ENCODE data around the gene SLC35B3. TPM values are rescaled to one million over a fixed set of nuclear protein-coding genes. Genes with fewer than 3 reads are reported as not detected.
"Not testable (repeated sequence)": the region's sequence is repeated elsewhere in the genome, so short reads cannot be mapped to it uniquely, and the experiment has no call there.

The SLC35B3 gene
- total and polyA plus RNA-seq, 2 experiments from 2014 or later: 33.9 to 52.9 TPM

GRCh38 chr6:8432614-8433013, 2.7 kb downstream of the SLC35B3 start:
- Histone ChIP-seq H3K27ac (no peak overlapping the region), H3K36me3 (ENCODE audit: low read depth) (peaks cover 21% of the 10 kb centered on the region), H3K4me3 (peak overlapping the region; percentile 99), H3K9me2 (ENCODE audit: insufficient read depth) (no peaks in the 10 kb centered on the region), H3F3A (ENCODE audit: insufficient read depth) (no peaks in the 10 kb centered on the region), H3K4me1 (ENCODE audit: insufficient read depth) (peaks cover 33% of the 10 kb centered on the region), H3K79me2 (ENCODE audit: insufficient read depth) (peaks cover 62% of the 10 kb centered on the region), H3K27me3 (replicated peaks; ENCODE audit: insufficient read depth) (no peaks in the 10 kb centered on the region), H3K4me2 (ENCODE audit: unreplicated experiment) (peak overlapping the region; percentile 91), H3K9me3 (ENCODE audit: low read depth) (no peaks in the 10 kb centered on the region), H3K9ac (peak overlapping the region; percentile 99; the same call in 1 of the 2 replicates), H2AFZ (no peak overlapping the region), H4K20me1 (ENCODE audit: insufficient read depth) (no peaks in the 10 kb centered on the region; the same call in 1 of the 2 replicates)
- 99 to 100% methylated on average over 2 of the region's 2 CpGs for WGBS, 2 experiments (ENCODE audit: low coverage in 1 of 2, low lambda C conversion rate in 2 of 2, missing lambda C conversion rate in 2 of 2)
- DNase-seq: peak; percentile 7
- in situ Hi-C loops (cut with MboI): no loop called here
- no peak for TF ChIP-seq EZH2phosphoT487 (IDR thresholded peaks at IDR 0.05; ENCODE audit: insufficient read depth, low read depth)
- no peak for TF ChIP-seq EZH2 (IDR thresholded peaks at IDR 0.05; ENCODE audit: insufficient read depth, poor library complexity, severe bottlenecking)

GRCh38 chr6:8429821-8430220, 5.5 kb downstream of the SLC35B3 start:
- in situ Hi-C loops (cut with MboI): no loop called here
- Histone ChIP-seq H3K79me2 (ENCODE audit: insufficient read depth) (peaks cover 63% of the 10 kb centered on the region), H3K27me3 (replicated peaks; ENCODE audit: insufficient read depth) (no peaks in the 10 kb centered on the region), H3K9ac (no peak overlapping the region), H4K20me1 (ENCODE audit: insufficient read depth) (no peaks in the 10 kb centered on the region; the same call in 1 of the 2 replicates), H3K36me3 (ENCODE audit: low read depth) (peaks cover 48% of the 10 kb centered on the region), H2AFZ (no peak overlapping the region), H3K4me1 (ENCODE audit: insufficient read depth) (peaks cover 26% of the 10 kb centered on the region), H3K9me3 (ENCODE audit: low read depth) (no peaks in the 10 kb centered on the region), H3K9me2 (ENCODE audit: insufficient read depth) (no peaks in the 10 kb centered on the region), H3F3A (ENCODE audit: insufficient read depth) (no peaks in the 10 kb centered on the region), H3K4me2 (ENCODE audit: unreplicated experiment) (no peak overlapping the region), H3K4me3 (no peak overlapping the region), H3K27ac (no peak overlapping the region)
- 59 to 73% methylated on average over 2 of the region's 2 CpGs for WGBS, 2 experiments (ENCODE audit: low coverage in 1 of 2, low lambda C conversion rate in 2 of 2, missing lambda C conversion rate in 2 of 2)
- TF ChIP-seq EZH2 (IDR thresholded peaks at IDR 0.05; ENCODE audit: insufficient read depth, poor library complexity, severe bottlenecking): no peak
- TF ChIP-seq EZH2phosphoT487 (IDR thresholded peaks at IDR 0.05; ENCODE audit: insufficient read depth, low read depth): no peak
- DNase-seq: no peak

- peaks cover 35% of the 10 kb centered on the region for H3K79me2 ChIP-seq (ENCODE audit: insufficient read depth)
- H3K4me3 ChIP-seq; H3K9ac ChIP-seq; H3K9me3 ChIP-seq (ENCODE audit: low read depth); H4K20me1 ChIP-seq (ENCODE audit: insufficient read depth); H3F3A ChIP-seq (ENCODE audit: insufficient read depth); DNase-seq; H3K4me1 ChIP-seq (ENCODE audit: insufficient read depth); H3K27ac ChIP-seq; H3K9me2 ChIP-seq (ENCODE audit: insufficient read depth); in situ Hi-C loops (cut with MboI); H3K4me2 ChIP-seq (ENCODE audit: unreplicated experiment); H3K27me3 ChIP-seq (replicated peaks; ENCODE audit: insufficient read depth); H2AFZ ChIP-seq: not testable (repeated sequence)
- H3K36me3 ChIP-seq (ENCODE audit: low read depth): peaks cover 69% of the 10 kb centered on the region
- 93 to 96% methylated on average over 2 of the region's 2 CpGs for WGBS, 2 experiments (ENCODE audit: low coverage in 1 of 2, low lambda C conversion rate in 2 of 2, missing lambda C conversion rate in 2 of 2)
Measured at GRCh38 chr6:8426544-8426943, 8.8 kb downstream of the SLC35B3 start.

- H3K4me1 ChIP-seq (ENCODE audit: insufficient read depth): no peaks in the 10 kb centered on the region
- WGBS, 2 experiments (ENCODE audit: low coverage in 1 of 2, low lambda C conversion rate in 2 of 2, missing lambda C conversion rate in 2 of 2): 94 to 99% methylated on average over 3 of the region's 3 CpGs
- H3K4me3 ChIP-seq: no peak overlapping the region
- H3K4me2 ChIP-seq (ENCODE audit: unreplicated experiment): no peak overlapping the region
- H3K27ac ChIP-seq: no peak overlapping the region
- DNase-seq: no peak
- in situ Hi-C loops (cut with MboI): no loop called here
- TF ChIP-seq EZH2 (IDR thresholded peaks at IDR 0.05; ENCODE audit: insufficient read depth, poor library complexity, severe bottlenecking) (no peak), EZH2phosphoT487 (IDR thresholded peaks at IDR 0.05; ENCODE audit: insufficient read depth, low read depth) (no peak)
- no peaks in the 10 kb centered on the region for H3K27me3 ChIP-seq (replicated peaks; ENCODE audit: insufficient read depth)
- no peaks in the 10 kb centered on the region for H3F3A ChIP-seq (ENCODE audit: insufficient read depth)
- no peaks in the 10 kb centered on the region for H3K9me2 ChIP-seq (ENCODE audit: insufficient read depth)
- H2AFZ ChIP-seq: no peak overlapping the region
- no peak overlapping the region for H3K9ac ChIP-seq
- no peaks in the 10 kb centered on the region for H3K9me3 ChIP-seq (ENCODE audit: low read depth)
- no peaks in the 10 kb centered on the region for H4K20me1 ChIP-seq (ENCODE audit: insufficient read depth)
- peaks cover 4% of the 10 kb centered on the region; the same call in 1 of the 2 replicates for H3K79me2 ChIP-seq (ENCODE audit: insufficient read depth)
- peaks cover 66% of the 10 kb centered on the region for H3K36me3 ChIP-seq (ENCODE audit: low read depth)
Measured at GRCh38 chr6:8420031-8420588, 15.2 kb downstream of the SLC35B3 start.

GRCh38 chr6:8415913-8416312, 19.4 kb downstream of the SLC35B3 start:
- in situ Hi-C loops (cut with MboI): no loop called here
- Histone ChIP-seq H3K4me2 (ENCODE audit: unreplicated experiment) (no peak overlapping the region), H3K27ac (no peak overlapping the region), H3K4me3 (no peak overlapping the region), H3K27me3 (replicated peaks; ENCODE audit: insufficient read depth) (no peaks in the 10 kb centered on the region), H3K9ac (no peak overlapping the region), H4K20me1 (ENCODE audit: insufficient read depth) (no peaks in the 10 kb centered on the region), H2AFZ (no peak overlapping the region), H3K9me3 (ENCODE audit: low read depth) (no peaks in the 10 kb centered on the region), H3K9me2 (ENCODE audit: insufficient read depth) (no peaks in the 10 kb centered on the region), H3K79me2 (ENCODE audit: insufficient read depth) (no peaks in the 10 kb centered on the region), H3K36me3 (ENCODE audit: low read depth) (peaks cover 78% of the 10 kb centered on the region), H3K4me1 (ENCODE audit: insufficient read depth) (no peaks in the 10 kb centered on the region), H3F3A (ENCODE audit: insufficient read depth) (no peaks in the 10 kb centered on the region)
- DNase-seq: no peak
- TF ChIP-seq EZH2phosphoT487 (IDR thresholded peaks at IDR 0.05; ENCODE audit: insufficient read depth, low read depth) (no peak), EZH2 (IDR thresholded peaks at IDR 0.05; ENCODE audit: insufficient read depth, poor library complexity, severe bottlenecking) (no peak)
- 94 to 97% methylated on average over 2 of the region's 2 CpGs for WGBS, 2 experiments (ENCODE audit: low coverage in 1 of 2, low lambda C conversion rate in 2 of 2, missing lambda C conversion rate in 2 of 2)

All from GM23248 (cell line).